HG03469 (cell line): Measurements from ENCODE around the gene UTS2R.
"Not testable (repeated sequence)": the region's sequence is repeated elsewhere in the genome, so short reads cannot be mapped to it uniquely, and the experiment has no call there.

Experiments
- ATAC-seq: cut with Tn5 transposase; IDR thresholded peaks from one replicate; pipeline ENCODE4 v1.9.1; 2021; ENCODE audit warnings: mild to moderate bottlenecking, moderate library complexity, moderate number of reproducible peaks; ENCODE audit not compliant: unreplicated experiment

Gene UTS2R

GRCh38 chr17:82351713-82352488 lies 19.7 kb upstream of the UTS2R start:
- ATAC-seq = no peak

GRCh38 chr17:82353484-82353883 lies 18.1 kb upstream of the UTS2R start:
- ATAC-seq = no peak

- no peak for ATAC-seq
These were observed 16.7 kb upstream of the UTS2R start for GRCh38 chr17:82354804-82355308.

GRCh38 chr17:82355770-82356427 lies 15.7 kb upstream of the UTS2R start:
- no peak for ATAC-seq

GRCh38 chr17:82356845-82357355 lies 14.7 kb upstream of the UTS2R start:
- ATAC-seq = no peak

GRCh38 chr17:82357394-82357793 lies 14.2 kb upstream of the UTS2R start:
- ATAC-seq = no peak

- ATAC-seq = no peak
These were observed 12.9 kb upstream of the UTS2R start, which contains the start of gene TEX19 for GRCh38 chr17:82358465-82359350. Gene TEX19, plus strand, starts transcription at chr17:82359247. Its CDS starts 2,904 bp downstream, at chr17:82362151.

GRCh38 chr17:82359451-82360074 lies 12.0 kb upstream of the UTS2R start:
- ATAC-seq = not testable (repeated sequence)

GRCh38 chr17:82361885-82362633 lies 9.5 kb upstream of the UTS2R start:
- no peak for ATAC-seq

GRCh38 chr17:82365606-82366295 lies 5.8 kb upstream of the UTS2R start:
- no peak for ATAC-seq

- ATAC-seq = no peak
These were observed 4.8 kb upstream of the UTS2R start for GRCh38 chr17:82366749-82367148.

- no peak for ATAC-seq
These were observed 3.6 kb upstream of the UTS2R start for GRCh38 chr17:82367724-82368524.

- no peak for ATAC-seq
These were observed 2.4 kb upstream of the UTS2R start for GRCh38 chr17:82369211-82369610.

- ATAC-seq = no peak
These were observed 863 bp upstream of the UTS2R start for GRCh38 chr17:82370471-82371332.

- ATAC-seq = no peak
These were observed 895 bp downstream of the UTS2R start for GRCh38 chr17:82372249-82373071.

GRCh38 chr17:82373072-82373452 lies 1.5 kb downstream of the UTS2R start:
- ATAC-seq = not testable (repeated sequence)
